Measurements from ENCODE around the gene NR2F1. TPM values are rescaled to one million over a fixed set of nuclear protein-coding genes. Genes with fewer than 3 reads are reported as not detected.

NR2F1 gene
- total RNA-seq, 1 donor from 2014 or later, result 28.7 TPM

DNA sequence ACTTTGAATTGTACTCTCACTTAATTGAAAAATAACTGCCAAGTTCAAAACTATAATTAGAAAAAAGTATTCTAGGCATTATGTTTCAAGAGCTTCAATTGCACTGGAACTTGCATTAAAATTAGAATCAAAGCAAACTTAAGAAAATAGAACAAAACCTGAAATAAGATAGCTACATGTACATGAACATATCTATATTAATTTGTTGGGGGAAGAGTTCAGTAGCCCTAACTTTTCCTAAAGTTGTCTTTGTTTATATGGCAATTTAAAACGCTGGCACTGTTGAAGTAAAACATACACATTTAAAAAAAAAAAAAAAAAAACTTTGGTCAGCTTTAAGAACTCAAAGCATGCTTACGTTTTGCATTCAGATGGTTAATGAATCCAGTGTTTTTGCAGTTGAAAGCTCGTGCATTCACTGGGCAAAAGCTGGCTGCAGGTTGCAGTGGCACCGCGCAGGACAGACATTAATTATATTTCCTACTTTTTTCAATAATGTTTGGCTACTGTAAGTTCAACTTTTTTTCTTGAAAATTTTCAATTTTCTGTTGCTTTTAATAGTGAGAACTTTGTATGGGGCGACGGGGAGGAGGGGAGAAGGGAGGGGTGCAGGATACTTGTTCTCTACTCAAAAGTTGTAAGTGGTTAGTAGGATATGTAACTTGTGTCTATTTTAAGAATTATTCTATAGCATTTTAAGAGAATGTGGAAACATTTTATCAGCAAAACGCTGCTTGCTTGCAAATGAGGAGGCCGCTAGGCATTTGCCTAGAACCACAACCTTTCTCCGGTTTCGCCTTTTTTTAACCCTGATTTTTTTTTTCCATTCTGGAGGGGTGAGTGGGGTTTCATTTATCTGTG, 3.9 kb downstream of the NR2F1 start:
- DNase-seq (ENCODE audit: low spot score), result no peak

DNA sequence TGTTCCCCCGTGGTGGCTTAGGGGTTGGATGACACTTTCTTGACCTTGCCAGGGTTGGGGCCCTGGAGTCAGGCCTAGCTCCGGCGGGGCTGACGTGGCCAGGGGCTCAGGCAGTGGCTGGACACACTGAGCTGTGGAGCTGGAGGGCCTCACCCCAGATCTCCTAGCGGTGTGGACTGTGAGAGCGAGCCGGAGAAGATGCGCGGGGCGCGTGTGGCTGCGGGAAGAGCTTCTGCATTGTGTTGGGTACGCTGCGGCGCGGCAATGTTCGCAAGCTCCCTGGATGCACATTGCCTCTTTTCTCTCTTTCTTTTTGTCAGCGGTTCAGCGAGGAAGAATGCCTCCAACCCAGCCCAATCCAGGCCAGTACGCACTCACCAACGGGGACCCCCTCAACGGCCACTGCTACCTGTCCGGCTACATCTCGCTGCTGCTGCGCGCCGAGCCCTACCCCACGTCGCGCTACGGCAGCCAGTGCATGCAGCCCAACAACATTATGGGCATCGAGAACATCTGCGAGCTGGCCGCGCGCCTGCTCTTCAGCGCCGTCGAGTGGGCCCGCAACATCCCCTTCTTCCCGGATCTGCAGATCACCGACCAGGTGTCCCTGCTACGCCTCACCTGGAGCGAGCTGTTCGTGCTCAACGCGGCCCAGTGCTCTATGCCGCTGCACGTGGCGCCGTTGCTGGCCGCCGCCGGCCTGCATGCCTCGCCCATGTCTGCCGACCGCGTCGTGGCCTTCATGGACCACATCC, 4.8 kb downstream of the NR2F1 start:
- H3K27ac Mint-ChIP-seq (ENCODE audit: unreplicated experiment), result peak overlapping the region; percentile 99
- TF ChIP-seq, protein P1, sequence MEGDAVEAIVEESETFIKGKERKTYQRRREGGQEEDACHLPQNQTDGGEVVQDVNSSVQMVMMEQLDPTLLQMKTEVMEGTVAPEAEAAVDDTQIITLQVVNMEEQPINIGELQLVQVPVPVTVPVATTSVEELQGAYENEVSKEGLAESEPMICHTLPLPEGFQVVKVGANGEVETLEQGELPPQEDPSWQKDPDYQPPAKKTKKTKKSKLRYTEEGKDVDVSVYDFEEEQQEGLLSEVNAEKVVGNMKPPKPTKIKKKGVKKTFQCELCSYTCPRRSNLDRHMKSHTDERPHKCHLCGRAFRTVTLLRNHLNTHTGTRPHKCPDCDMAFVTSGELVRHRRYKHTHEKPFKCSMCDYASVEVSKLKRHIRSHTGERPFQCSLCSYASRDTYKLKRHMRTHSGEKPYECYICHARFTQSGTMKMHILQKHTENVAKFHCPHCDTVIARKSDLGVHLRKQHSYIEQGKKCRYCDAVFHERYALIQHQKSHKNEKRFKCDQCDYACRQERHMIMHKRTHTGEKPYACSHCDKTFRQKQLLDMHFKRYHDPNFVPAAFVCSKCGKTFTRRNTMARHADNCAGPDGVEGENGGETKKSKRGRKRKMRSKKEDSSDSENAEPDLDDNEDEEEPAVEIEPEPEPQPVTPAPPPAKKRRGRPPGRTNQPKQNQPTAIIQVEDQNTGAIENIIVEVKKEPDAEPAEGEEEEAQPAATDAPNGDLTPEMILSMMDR (IDR thresholded peaks at IDR 0.05), result no peak
- H3K4me1 Mint-ChIP-seq (ENCODE audit: low read depth), result peaks cover 61% of the 10 kb centered on the region
- peak overlapping the region; percentile 96 for H3K4me3 Mint-ChIP-seq (ENCODE audit: unreplicated experiment)
- H3K9me3 Mint-ChIP-seq (ENCODE audit: low read depth), result no peaks in the 10 kb centered on the region
- H3K36me3 Mint-ChIP-seq (ENCODE audit: low read depth), result peaks cover 8% of the 10 kb centered on the region
- DNase-seq (ENCODE audit: low spot score), result no peak
- H3K27me3 Mint-ChIP-seq (ENCODE audit: low read depth), result no peaks in the 10 kb centered on the region

More for the DNA sequence above, 3.9 kb downstream of the NR2F1 start:
- Mint-ChIP-seq H3K27ac (ENCODE audit: unreplicated experiment) (peak overlapping the region; percentile 99), H3K27me3 (ENCODE audit: low read depth) (no peaks in the 10 kb centered on the region), H3K9me3 (ENCODE audit: low read depth) (no peaks in the 10 kb centered on the region), H3K36me3 (ENCODE audit: low read depth) (peaks cover 8% of the 10 kb centered on the region), H3K4me1 (ENCODE audit: low read depth) (peaks cover 58% of the 10 kb centered on the region), H3K4me3 (ENCODE audit: unreplicated experiment) (peak overlapping the region; percentile 96)
- TF ChIP-seq, protein P1 (IDR thresholded peaks at IDR 0.05), result no peak

DNA sequence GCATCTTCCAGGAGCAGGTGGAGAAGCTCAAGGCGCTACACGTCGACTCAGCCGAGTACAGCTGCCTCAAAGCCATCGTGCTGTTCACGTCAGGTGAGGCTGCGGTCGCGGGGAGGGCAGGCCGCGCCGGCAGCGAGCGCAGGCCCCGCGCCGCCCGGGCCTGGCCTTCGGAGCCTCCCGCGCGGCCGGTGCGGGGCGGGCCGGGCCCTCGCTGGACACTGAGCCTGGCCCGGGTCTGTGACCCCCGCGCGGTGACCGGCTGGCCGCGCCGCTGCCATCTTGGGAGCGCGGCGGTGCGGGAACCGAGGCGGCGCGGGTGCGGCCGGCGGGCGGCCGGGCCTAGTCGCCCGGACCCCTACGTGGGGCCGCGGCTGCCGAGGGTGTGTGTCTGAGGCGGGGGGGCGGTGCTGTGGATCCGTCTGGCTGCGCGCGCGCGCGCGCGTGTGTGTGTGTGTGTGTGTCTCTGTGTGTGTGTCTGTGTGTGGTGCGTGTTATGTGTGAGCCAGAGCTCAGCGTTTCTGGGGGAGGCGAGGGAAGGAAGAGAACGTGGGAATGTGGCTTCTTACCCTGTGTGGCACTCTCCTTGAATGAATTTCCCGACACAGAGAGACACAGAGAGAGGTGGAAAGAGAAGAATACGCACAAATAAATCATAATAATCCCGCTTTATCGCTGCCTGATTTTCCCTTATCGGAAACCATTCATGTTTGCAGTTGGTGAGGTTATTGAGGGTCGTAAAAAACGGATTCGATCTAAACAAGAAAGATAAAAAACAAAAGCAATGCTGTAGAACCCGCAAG, 5.5 kb downstream of the NR2F1 start:
- TF ChIP-seq, protein P1 (IDR thresholded peaks at IDR 0.05), result no peak
- Mint-ChIP-seq H3K27ac (ENCODE audit: unreplicated experiment) (peak overlapping the region; percentile 99), H3K9me3 (ENCODE audit: low read depth) (no peaks in the 10 kb centered on the region), H3K36me3 (ENCODE audit: low read depth) (peaks cover 11% of the 10 kb centered on the region), H3K4me3 (ENCODE audit: unreplicated experiment) (peak overlapping the region; percentile 96), H3K27me3 (ENCODE audit: low read depth) (no peaks in the 10 kb centered on the region), H3K4me1 (ENCODE audit: low read depth) (peaks cover 68% of the 10 kb centered on the region)
- no peak for DNase-seq (ENCODE audit: low spot score)

DNA sequence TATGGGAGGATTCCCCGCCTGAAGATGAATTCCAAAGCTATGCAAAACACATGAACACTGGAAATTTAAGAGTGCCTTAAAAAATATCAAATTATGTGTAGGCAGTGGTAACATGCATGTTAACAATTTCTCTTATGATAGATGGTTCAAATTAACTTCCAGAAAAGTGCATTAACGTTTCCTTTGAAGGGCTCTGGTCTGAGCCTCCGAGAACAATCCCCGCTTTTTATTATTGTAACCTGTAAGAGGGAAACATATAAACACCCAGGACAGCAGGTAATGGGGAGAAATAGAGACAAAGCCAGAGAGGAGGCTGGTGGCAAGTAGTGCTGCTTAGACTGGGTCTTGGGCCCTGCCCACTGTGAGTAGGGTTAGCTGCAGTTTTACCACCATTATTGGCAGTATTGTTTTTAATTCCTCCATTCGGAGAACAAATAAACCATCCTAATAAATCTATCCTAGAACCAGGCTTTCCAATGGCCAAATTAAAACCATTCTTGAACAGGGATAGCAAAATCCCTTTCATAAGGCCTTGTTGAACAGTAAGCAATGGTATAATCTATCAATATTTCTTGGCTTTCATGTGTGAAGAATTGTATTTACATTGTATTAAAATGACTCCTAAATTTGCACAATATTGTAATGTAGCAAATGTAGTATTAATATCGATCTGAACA, 6.3 kb downstream of the NR2F1 start:
- Mint-ChIP-seq H3K9me3 (ENCODE audit: low read depth) (no peaks in the 10 kb centered on the region), H3K4me1 (ENCODE audit: low read depth) (peaks cover 74% of the 10 kb centered on the region), H3K4me3 (ENCODE audit: unreplicated experiment) (peak overlapping the region; percentile 85), H3K36me3 (ENCODE audit: low read depth) (peaks cover 16% of the 10 kb centered on the region), H3K27ac (ENCODE audit: unreplicated experiment) (peak overlapping the region; percentile 98), H3K27me3 (ENCODE audit: low read depth) (no peaks in the 10 kb centered on the region)
- DNase-seq (ENCODE audit: low spot score), result no peak
- TF ChIP-seq, protein P1 (IDR thresholded peaks at IDR 0.05), result no peak
